Measurements from ENCODE around the gene B9D1.

GRCh38 chr17:19339341-19339815 lies 23.1 kb downstream of the B9D1 start:
- no peak for TF ChIP-seq POLR2AphosphoS5 (IDR thresholded peaks at IDR 0.05)
- no peak for TF ChIP-seq POLR2A (IDR thresholded peaks at IDR 0.05)
- no peak for TF ChIP-seq CTCF (IDR thresholded peaks at IDR 0.05)
